Adrenal gland (tissue), 12 donors: ENCODE data around the gene PCED1B. TPM values are rescaled to one million over a fixed set of nuclear protein-coding genes. Genes with fewer than 3 reads are reported as not detected.

Experiments
- DNase-seq, 7 donors: peaks; one replicate each; pipeline ENCODE4 v3.0.0-alpha.2; 2019 to 2020
- H3K27ac ChIP-seq, 5 donors: fragments of 200-600 bp; sonication (generic) in 4 of 5; 1 replicate in 3 of 5; 2 replicates in 2 of 5; pipeline versions ENCODE4 v1.5.1 to v1.8.0; 2016 to 2020; ENCODE audit warnings: mild to moderate bottlenecking in 1 of 5
- H3K27me3 ChIP-seq: fragments of 200-600 bp; 2 replicates; pipeline ENCODE4 v1.8.0; 2021
- H3K36me3 ChIP-seq, 2 donors: fragments of 200-600 bp; replicated peaks in 1 of 2; 1 replicate in 1 of 2; 2 replicates in 1 of 2; pipeline versions ENCODE4 v1.5.1 to v1.8.0; 2018 to 2022
- H3K4me1 ChIP-seq, 2 donors: fragments of 200-600 bp; replicated peaks in 1 of 2; 1 replicate in 1 of 2; 2 replicates in 1 of 2; pipeline versions ENCODE4 v1.5.1 to v1.8.0; 2018 to 2021
- H3K4me3 ChIP-seq, 4 donors: fragments of 200-600 bp; sonication (generic) in 3 of 4; one replicate each; pipeline ENCODE4 v1.5.1; 2016 to 2018
- H3K9me3 ChIP-seq, 3 donors: fragments of 200-600 bp; sonication (generic) in 1 of 3; replicated peaks in 1 of 3; 1 replicate in 2 of 3; 2 replicates in 1 of 3; pipeline versions ENCODE4 v1.5.1 to v1.8.0; 2016 to 2021
- CTCF ChIP-seq, 6 experiments: fragments of 450-650 bp in 4 of 6; fragments of 200-600 bp in 2 of 6; sonication (generic) in 1 of 6; IDR thresholded peaks; 1 replicate in 5 of 6; 2 replicates in 1 of 6; pipeline versions ENCODE4 v1.5.1 to v1.8.0; 2016 to 2021; ENCODE audit warnings: antibody characterized with exemption in 6 of 6, mild to moderate bottlenecking in 2 of 6, moderate library complexity in 1 of 6
- POLR2A ChIP-seq, 2 donors: fragments of 450-650 bp; IDR thresholded peaks; one replicate each; pipeline ENCODE4 v1.6.1; 2017; ENCODE audit warnings: antibody characterized with exemption in 2 of 2, mild to moderate bottlenecking in 2 of 2, moderate library complexity in 1 of 2
- WGBS, 4 donors: extraction: QIAGEN DNeasy Blood & Tissue Kit in 2 of 4; methylation state at CpG; one replicate each; pipeline versions ENCODE4 v1.1.5 to v1.1.7; 2013 to 2017; 5-methylcytosine and 5-hydroxymethylcytosine counted together
- intact Hi-C, 2 donors: fragments of 100-400 bp; cut with DNase I; formaldehyde crosslinking; loops; one replicate each; pipeline versions ENCODE4 v1.14.1 to v1.15.0; 2022 to 2023
- polyA plus RNA-seq, 3 donors: library from polyadenylated mRNA; stranded (reverse); fragments of 200-250 nt in 2 of 3; fragments of 350-450 nt in 1 of 3; fragmentation: Illumina TruSeq in 1 of 3; extraction: RNeasy Lipid Tissue Mini Kit (QIAGEN cat#74804) in 1 of 3; gene quantifications; one replicate each; pipeline ENCODE4 v1.2.3, GENCODE V29; 2013 to 2014
- total RNA-seq, 9 donors: library from RNA; depleted of rRNA in 4 of 9; stranded (reverse); fragments of >200 nt in 4 of 9; fragments of 120-200 nt in 1 of 9; fragmentation: NEBNext Ultra II Directional in 1 of 9; extraction: Animal tissue kit (Norgen Biotek cat#: 25700) in 1 of 9; gene quantifications; one replicate each; pipeline versions ENCODE4 v1.1.0 to v1.2.4, GENCODE V29; 2013 to 2023
- donor health status: healthy with polysubstance abuse.
- donor health status: Bipolar disorder and iron deficiency.
- donor health status: DM: yes; HTN: yes; CAD: no.
- donor health status: DM: no; HTN: no; CAD: no.
- donor health status: DM: no; HTN: no; CAD: no.
- donor health status: DM: yes; HTN: yes; CAD: no.

PCED1B gene
- total and polyA plus RNA-seq, 12 donors, result 8.0 to 110 (median 39.9) TPM

- Histone ChIP-seq H3K4me3 (no peak overlapping the region), H3K27me3 (no peaks in the 10 kb centered on the region), H3K4me1 (no peaks in the 10 kb centered on the region), H3K27ac (no peak overlapping the region), H3K36me3 (no peaks in the 10 kb centered on the region), H3K9me3 (no peaks in the 10 kb centered on the region)
- TF ChIP-seq CTCF (IDR thresholded peaks at IDR 0.05) (no peak), POLR2A (IDR thresholded peaks at IDR 0.05) (no peak)
- intact Hi-C loops, result no loop called here
- no peak for DNase-seq
- WGBS, 4 donors, result 92 to 94% (median 93%) methylated on average over 4 of the region's 4 CpGs
These were observed 188.2 kb downstream of the PCED1B start for GRCh38 chr12:47267571-47267970.

- Histone ChIP-seq H3K4me1 (no peaks in the 10 kb centered on the region), H3K27me3 (no peaks in the 10 kb centered on the region), H3K4me3 (no peak overlapping the region), H3K27ac (no peak overlapping the region), H3K36me3 (no peaks in the 10 kb centered on the region), H3K9me3 (no peaks in the 10 kb centered on the region)
- TF ChIP-seq CTCF (IDR thresholded peaks at IDR 0.05) (no peak), POLR2A (IDR thresholded peaks at IDR 0.05) (no peak)
- WGBS, 4 donors, result 86 to 89% (median 86%) methylated on average over 13 of the region's 13 CpGs
- intact Hi-C loops, result no loop called here
- no peak for DNase-seq
These were observed 189.4 kb downstream of the PCED1B start for GRCh38 chr12:47268501-47269454.

GRCh38 chr12:47269916-47270315 is 190.5 kb downstream of the PCED1B start:
- H3K27ac ChIP-seq, result no peak overlapping the region
- no peaks in the 10 kb centered on the region for H3K4me1 ChIP-seq
- no peak for DNase-seq
- 79 to 96% (median 92%) methylated on average over 1 of the region's 1 CpG for WGBS, 4 donors
- H3K4me3 ChIP-seq, result no peak overlapping the region
- intact Hi-C loops, result no loop called here
- no peak for TF ChIP-seq POLR2A (IDR thresholded peaks at IDR 0.05)
- TF ChIP-seq CTCF (IDR thresholded peaks at IDR 0.05), result no peak
- no peaks in the 10 kb centered on the region for H3K27me3 ChIP-seq
- no peaks in the 10 kb centered on the region for H3K9me3 ChIP-seq
- H3K36me3 ChIP-seq, result no peaks in the 10 kb centered on the region

- Histone ChIP-seq H3K27ac (no peak overlapping the region), H3K4me1 (no peaks in the 10 kb centered on the region), H3K36me3 (no peaks in the 10 kb centered on the region), H3K27me3 (no peaks in the 10 kb centered on the region), H3K9me3 (no peaks in the 10 kb centered on the region), H3K4me3 (no peak overlapping the region)
- DNase-seq, result no peak
- no peak for TF ChIP-seq CTCF (IDR thresholded peaks at IDR 0.05)
- no peak for TF ChIP-seq POLR2A (IDR thresholded peaks at IDR 0.05)
- WGBS, 4 donors, result 72 to 86% (median 82%) methylated on average over 4 of the region's 4 CpGs
- intact Hi-C loops, result no loop called here
These were observed 191.6 kb downstream of the PCED1B start for GRCh38 chr12:47270782-47271664.
